ENCODE measurements around the gene USH1G.
"Not testable (repeated sequence)": the region's sequence is repeated elsewhere in the genome, so short reads cannot be mapped to it uniquely, and the experiment has no call there.

The USH1G gene

GRCh38 chr17:74871356-74872076, 51.5 kb downstream of the USH1G start:
- H3K9ac ChIP-seq (ENCODE audit: insufficient read length, low read depth), result peak overlapping the region; percentile 93

GRCh38 chr17:74870512-74870911, 52.5 kb downstream of the USH1G start:
- DNase-seq (ENCODE audit: low read depth, low spot score), result no peak
- H3K4me1 ChIP-seq (ENCODE audit: insufficient read depth, insufficient read length), result peaks cover 10% of the 10 kb centered on the region
- no peak overlapping the region for H3K4me3 ChIP-seq (ENCODE audit: insufficient read length, low read depth)

More at GRCh38 chr17:74871356-74872076, 51.5 kb downstream of the USH1G start:
- peaks cover 35% of the 10 kb centered on the region for H3K36me3 ChIP-seq (ENCODE audit: insufficient read depth, insufficient read length, low read length)
- H3K4me3 ChIP-seq (ENCODE audit: insufficient read length, low read depth), result peak overlapping the region; percentile 89
- DNase-seq (ENCODE audit: low read depth, low spot score), result no peak
- peaks cover 5% of the 10 kb centered on the region for H3K27me3 ChIP-seq (ENCODE audit: insufficient read depth, insufficient read length)
- no peaks in the 10 kb centered on the region for H3K9me3 ChIP-seq (ENCODE audit: insufficient read depth, low read length)
- TF ChIP-seq SUZ12 (IDR thresholded peaks at IDR 0.05; ENCODE audit: extremely low read depth, insufficient read depth, insufficient read length), result no peak
- TF ChIP-seq ZNF274 (IDR thresholded peaks at IDR 0.05; ENCODE audit: low read depth, low read length), result no peak
- no peak for TF ChIP-seq YY1 (IDR thresholded peaks at IDR 0.05; ENCODE audit: insufficient read depth, insufficient read length)
- H3K4me1 ChIP-seq (ENCODE audit: insufficient read depth, insufficient read length), result peaks cover 17% of the 10 kb centered on the region

GRCh38 chr17:74870028-74870427, 53.0 kb downstream of the USH1G start:
- peaks cover 13% of the 10 kb centered on the region for H3K4me1 ChIP-seq (ENCODE audit: insufficient read depth, insufficient read length)
- not testable (repeated sequence) for H3K9me3 ChIP-seq (ENCODE audit: insufficient read depth, low read length); H3K27me3 ChIP-seq (ENCODE audit: insufficient read depth, insufficient read length); DNase-seq (ENCODE audit: low read depth, low spot score); H3K9ac ChIP-seq (ENCODE audit: insufficient read length, low read depth); H3K4me3 ChIP-seq (ENCODE audit: insufficient read length, low read depth)
- H3K36me3 ChIP-seq (ENCODE audit: insufficient read depth, insufficient read length, low read length), result peaks cover 48% of the 10 kb centered on the region

More at GRCh38 chr17:74870512-74870911, 52.5 kb downstream of the USH1G start:
- Histone ChIP-seq H3K36me3 (ENCODE audit: insufficient read depth, insufficient read length, low read length) (peaks cover 45% of the 10 kb centered on the region), H3K9me3 (ENCODE audit: insufficient read depth, low read length) (no peaks in the 10 kb centered on the region), H3K27me3 (ENCODE audit: insufficient read depth, insufficient read length) (peaks cover 5% of the 10 kb centered on the region), H3K9ac (ENCODE audit: insufficient read length, low read depth) (peak overlapping the region; percentile 37)
- TF ChIP-seq YY1 (IDR thresholded peaks at IDR 0.05; ENCODE audit: insufficient read depth, insufficient read length) (no peak), ZNF274 (IDR thresholded peaks at IDR 0.05; ENCODE audit: low read depth, low read length) (no peak), SUZ12 (IDR thresholded peaks at IDR 0.05; ENCODE audit: extremely low read depth, insufficient read depth, insufficient read length) (no peak)

GRCh38 chr17:74868908-74869255, 54.2 kb downstream of the USH1G start:
- no peak for TF ChIP-seq SUZ12 (IDR thresholded peaks at IDR 0.05; ENCODE audit: extremely low read depth, insufficient read depth, insufficient read length)
- no peak for TF ChIP-seq ZNF274 (IDR thresholded peaks at IDR 0.05; ENCODE audit: low read depth, low read length)
- TF ChIP-seq YY1 (IDR thresholded peaks at IDR 0.05; ENCODE audit: insufficient read depth, insufficient read length), result no peak
- H3K9ac ChIP-seq (ENCODE audit: insufficient read length, low read depth), result no peak overlapping the region
- no peak overlapping the region for H3K4me3 ChIP-seq (ENCODE audit: insufficient read length, low read depth)
- no peak for DNase-seq (ENCODE audit: low read depth, low spot score)
- H3K27me3 ChIP-seq (ENCODE audit: insufficient read depth, insufficient read length), result peaks cover 5% of the 10 kb centered on the region
- peaks cover 58% of the 10 kb centered on the region for H3K36me3 ChIP-seq (ENCODE audit: insufficient read depth, insufficient read length, low read length)
- H3K4me1 ChIP-seq (ENCODE audit: insufficient read depth, insufficient read length), result peaks cover 15% of the 10 kb centered on the region
- no peaks in the 10 kb centered on the region for H3K9me3 ChIP-seq (ENCODE audit: insufficient read depth, low read length)

GRCh38 chr17:74868251-74868907, 54.7 kb downstream of the USH1G start:
- H3K36me3 ChIP-seq (ENCODE audit: insufficient read depth, insufficient read length, low read length), result peaks cover 63% of the 10 kb centered on the region
- H3K9ac ChIP-seq (ENCODE audit: insufficient read length, low read depth), result no peak overlapping the region
- H3K9me3 ChIP-seq (ENCODE audit: insufficient read depth, low read length), result no peaks in the 10 kb centered on the region
- no peak for TF ChIP-seq ZNF274 (IDR thresholded peaks at IDR 0.05; ENCODE audit: low read depth, low read length)
- TF ChIP-seq YY1 (IDR thresholded peaks at IDR 0.05; ENCODE audit: insufficient read depth, insufficient read length), result no peak
- no peak for TF ChIP-seq SUZ12 (IDR thresholded peaks at IDR 0.05; ENCODE audit: extremely low read depth, insufficient read depth, insufficient read length)
- H3K4me1 ChIP-seq (ENCODE audit: insufficient read depth, insufficient read length), result peaks cover 15% of the 10 kb centered on the region
- no peak overlapping the region for H3K4me3 ChIP-seq (ENCODE audit: insufficient read length, low read depth)
- no peak for DNase-seq (ENCODE audit: low read depth, low spot score)
- H3K27me3 ChIP-seq (ENCODE audit: insufficient read depth, insufficient read length), result peaks cover 5% of the 10 kb centered on the region

GRCh38 chr17:74866198-74866835, 56.7 kb downstream of the USH1G start:
- TF ChIP-seq YY1 (IDR thresholded peaks at IDR 0.05; ENCODE audit: insufficient read depth, insufficient read length), result no peak
- TF ChIP-seq SUZ12 (IDR thresholded peaks at IDR 0.05; ENCODE audit: extremely low read depth, insufficient read depth, insufficient read length), result no peak
- no peak for TF ChIP-seq ZNF274 (IDR thresholded peaks at IDR 0.05; ENCODE audit: low read depth, low read length)
- Histone ChIP-seq H3K9me3 (ENCODE audit: insufficient read depth, low read length) (no peaks in the 10 kb centered on the region), H3K9ac (ENCODE audit: insufficient read length, low read depth) (no peak overlapping the region), H3K4me3 (ENCODE audit: insufficient read length, low read depth) (no peak overlapping the region), H3K36me3 (ENCODE audit: insufficient read depth, insufficient read length, low read length) (peaks cover 61% of the 10 kb centered on the region), H3K4me1 (ENCODE audit: insufficient read depth, insufficient read length) (peaks cover 12% of the 10 kb centered on the region), H3K27me3 (ENCODE audit: insufficient read depth, insufficient read length) (peaks cover 8% of the 10 kb centered on the region)
- no peak for DNase-seq (ENCODE audit: low read depth, low spot score)
